DND-41 (cell line): Measurements from ENCODE around the gene SLC37A3.

Experiments used
- ATAC-seq: fragments of 200-7000 bp; cut with Tn5 transposase; 3 replicates; pipeline ENCODE4 v1.9.1; 2021; ENCODE audit warnings: low read depth; ENCODE audit not compliant: insufficient read depth
- DNase-seq: peaks from one replicate; pipeline ENCODE4 v3.0.0-alpha.2; 2020
- H2AFZ ChIP-seq: 2 replicates; pipeline ENCODE4 v1.6.0; 2012; ENCODE audit warnings: low read depth, low read length
- H3K27ac ChIP-seq: 2 replicates; pipeline ENCODE4 v1.5.1; 2012; ENCODE audit warnings: low read length, inconsistent platforms
- H3K27me3 ChIP-seq: fragments of 200-600 bp; sonication (generic); 2 replicates; pipeline ENCODE4 v1.6.0; 2012; ENCODE audit warnings: low read length, mild to moderate bottlenecking, inconsistent platforms; ENCODE audit not compliant: insufficient read depth, poor library complexity
- H3K36me3 ChIP-seq: 2 replicates; pipeline ENCODE4 v1.5.1; 2012; ENCODE audit warnings: low read length, inconsistent platforms; ENCODE audit not compliant: insufficient read depth
- H3K4me1 ChIP-seq: 2 replicates; pipeline ENCODE4 v1.5.1; 2012; ENCODE audit warnings: mild to moderate bottlenecking, low read length; ENCODE audit not compliant: insufficient read depth
- H3K4me2 ChIP-seq: 2 replicates; pipeline ENCODE4 v1.6.0; 2012; ENCODE audit warnings: mild to moderate bottlenecking, moderate library complexity, low read length, inconsistent platforms; ENCODE audit not compliant: insufficient read depth
- H3K4me3 ChIP-seq, 2 experiments: fragments of 200-600 bp in 1 of 2; shearing (Covaris generic) in 1 of 2; 2 replicates each; pipeline ENCODE4 v1.5.1; 2012 to 2016; ENCODE audit warnings: inconsistent platforms in 2 of 2, low read length in 2 of 2, mild to moderate bottlenecking in 2 of 2, low read depth in 1 of 2, moderate library complexity in 1 of 2
- H3K79me2 ChIP-seq: 2 replicates; pipeline ENCODE4 v1.6.0; 2012; ENCODE audit warnings: low read length, inconsistent platforms; ENCODE audit not compliant: insufficient read depth
- H3K9ac ChIP-seq: 2 replicates; pipeline ENCODE4 v1.6.0; 2012; ENCODE audit warnings: low read depth, mild to moderate bottlenecking, inconsistent platforms, low read length, moderate library complexity
- H3K9me3 ChIP-seq: 2 replicates; pipeline ENCODE4 v1.5.1; 2012; ENCODE audit warnings: low read length, moderate library complexity, mild to moderate bottlenecking, inconsistent platforms; ENCODE audit not compliant: insufficient read depth, severe bottlenecking
- H4K20me1 ChIP-seq: 2 replicates; pipeline ENCODE4 v1.6.0; 2012; ENCODE audit warnings: low read length; ENCODE audit not compliant: insufficient read depth
- CTCF ChIP-seq: IDR thresholded peaks from 2 replicates; pipeline ENCODE4 v1.5.1; 2012; ENCODE audit warnings: borderline replicate concordance, low read length, moderate library complexity, mild to moderate bottlenecking; ENCODE audit not compliant: poor library complexity, severe bottlenecking; ENCODE audit errors: extremely low read depth
- EZH2 ChIP-seq: IDR thresholded peaks from 3 replicates; pipeline ENCODE4 v1.6.1; 2012; ENCODE audit warnings: borderline replicate concordance, low read depth, mild to moderate bottlenecking, moderate library complexity, low read length, inconsistent platforms; ENCODE audit not compliant: severe bottlenecking

SLC37A3 gene

GRCh38 chr7:140350056-140350455, 48.3 kb downstream of the SLC37A3 start:
- DNase-seq (no peak), ATAC-seq (no peak)
- H3K4me2 ChIP-seq, result no peak overlapping the region
- no peak overlapping the region for H3K9ac ChIP-seq
- H3K27me3 ChIP-seq, result no peaks in the 10 kb centered on the region
- no peaks in the 10 kb centered on the region for H3K9me3 ChIP-seq
- H4K20me1 ChIP-seq, result no peaks in the 10 kb centered on the region
- peaks cover 80% of the 10 kb centered on the region for H3K36me3 ChIP-seq
- peaks cover 10% of the 10 kb centered on the region for H3K4me1 ChIP-seq
- H3K79me2 ChIP-seq, result no peaks in the 10 kb centered on the region
- TF ChIP-seq CTCF (no peak), EZH2 (no peak)
- no peak overlapping the region for H3K27ac ChIP-seq
- H3K4me3 ChIP-seq, result no peak overlapping the region
- no peak overlapping the region for H2AFZ ChIP-seq

GRCh38 chr7:140349144-140349771, 49.1 kb downstream of the SLC37A3 start:
- peaks cover 10% of the 10 kb centered on the region for H3K4me1 ChIP-seq
- TF ChIP-seq CTCF (peak; percentile 17), EZH2 (no peak)
- H3K9me3 ChIP-seq, result no peaks in the 10 kb centered on the region
- no peak overlapping the region for H3K9ac ChIP-seq
- peak overlapping the region; percentile 38 for H3K27ac ChIP-seq
- no peaks in the 10 kb centered on the region for H3K79me2 ChIP-seq
- DNase-seq (peak; percentile 57), ATAC-seq (peak; percentile 86)
- H2AFZ ChIP-seq, result no peak overlapping the region
- no peaks in the 10 kb centered on the region for H3K27me3 ChIP-seq
- no peak overlapping the region for H3K4me3 ChIP-seq
- no peak overlapping the region for H3K4me2 ChIP-seq
- peaks cover 77% of the 10 kb centered on the region for H3K36me3 ChIP-seq
- no peaks in the 10 kb centered on the region for H4K20me1 ChIP-seq

- Histone ChIP-seq H3K79me2 (no peaks in the 10 kb centered on the region), H3K9me3 (no peaks in the 10 kb centered on the region), H3K27me3 (no peaks in the 10 kb centered on the region), H3K4me2 (no peak overlapping the region), H3K4me3 (no peak overlapping the region), H4K20me1 (no peaks in the 10 kb centered on the region), H3K27ac (no peak overlapping the region), H2AFZ (no peak overlapping the region), H3K4me1 (peaks cover 10% of the 10 kb centered on the region), H3K9ac (no peak overlapping the region), H3K36me3 (peaks cover 76% of the 10 kb centered on the region)
- DNase-seq (no peak), ATAC-seq (no peak)
- TF ChIP-seq EZH2 (no peak), CTCF (no peak)
Measured at GRCh38 chr7:140348161-140348849, 50.0 kb downstream of the SLC37A3 start.
